ENCODE data around the gene XG. TPM values are rescaled to one million over a fixed set of nuclear protein-coding genes. Genes with fewer than 3 reads are reported as not detected.
"Not testable (repeated sequence)": the region's sequence is repeated elsewhere in the genome, so short reads cannot be mapped to it uniquely, and the experiment has no call there.

The XG gene
- total RNA-seq, result 0.35 TPM
- long read RNA-seq, partial matches to known transcripts, result 0 of 2 reads
- long read RNA-seq, other reads (novel, unspliced or antisense), result 1 of 2 reads

GRCh38 chrX:2751874-2752300, at the start of gene XG:
Gene XG, plus strand, starts transcription at chrX:2752040. Its CDS starts 235 bp downstream, at chrX:2752275.
- intact Hi-C loops (cut with DNase I); ATAC-seq (ENCODE audit: poor library complexity); DNase-seq: not testable (repeated sequence)

GRCh38 chrX:2703991-2704369, 47.9 kb upstream of the XG start:
- ATAC-seq (ENCODE audit: poor library complexity), result peak; percentile 76
- DNase-seq, result peak; percentile 62
- intact Hi-C loops (cut with DNase I), result no loop called here

GRCh38 chrX:2705046-2705832, 46.6 kb upstream of the XG start:
- DNase-seq (peak; percentile 60), ATAC-seq (ENCODE audit: poor library complexity) (peak; percentile 78)
- intact Hi-C loops (cut with DNase I), result no loop called here

GRCh38 chrX:2707334-2707760, 44.5 kb upstream of the XG start:
- ATAC-seq (ENCODE audit: poor library complexity) (peak; percentile 19), DNase-seq (peak; percentile 72)
- intact Hi-C loops (cut with DNase I), result no loop called here

GRCh38 chrX:2708021-2708420, 43.8 kb upstream of the XG start:
- intact Hi-C loops (cut with DNase I), result no loop called here
- peak; percentile 3 for DNase-seq
- no peak for ATAC-seq (ENCODE audit: poor library complexity)

GRCh38 chrX:2708592-2709188, 43.1 kb upstream of the XG start:
- DNase-seq (peak; percentile 47), ATAC-seq (ENCODE audit: poor library complexity) (no peak)
- intact Hi-C loops (cut with DNase I), result no loop called here

- intact Hi-C loops (cut with DNase I), result no loop called here
Observed at GRCh38 chrX:2709556-2709955, 42.3 kb upstream of the XG start.

GRCh38 chrX:2710041-2710840, 41.6 kb upstream of the XG start:
- DNase-seq (peak; percentile 59), ATAC-seq (ENCODE audit: poor library complexity) (peak; percentile 41)
- intact Hi-C loops (cut with DNase I), result no loop called here

More at GRCh38 chrX:2709556-2709955, 42.3 kb upstream of the XG start:
- ATAC-seq (ENCODE audit: poor library complexity) (no peak), DNase-seq (peak; percentile 20)

GRCh38 chrX:2711441-2711840, 40.4 kb upstream of the XG start:
- intact Hi-C loops (cut with DNase I), result no loop called here
- no peak for ATAC-seq (ENCODE audit: poor library complexity)
- DNase-seq, result no peak

GRCh38 chrX:2712428-2712827, 39.4 kb upstream of the XG start:
- peak; percentile 10 for DNase-seq
- ATAC-seq (ENCODE audit: poor library complexity), result no peak
- intact Hi-C loops (cut with DNase I), result no loop called here

- peak; percentile 27 for DNase-seq
- ATAC-seq (ENCODE audit: poor library complexity), result no peak
- intact Hi-C loops (cut with DNase I), result no loop called here
Observed at GRCh38 chrX:2712890-2713840, 38.7 kb upstream of the XG start.

- ATAC-seq (ENCODE audit: poor library complexity) (no peak), DNase-seq (peak; percentile 9)
- intact Hi-C loops (cut with DNase I), result no loop called here
Observed at GRCh38 chrX:2714551-2714950, 37.3 kb upstream of the XG start.

- ATAC-seq (ENCODE audit: poor library complexity) (no peak), DNase-seq (peak; percentile 21)
- intact Hi-C loops (cut with DNase I), result no loop called here
Observed at GRCh38 chrX:2715066-2715600, 36.7 kb upstream of the XG start.

- intact Hi-C loops (cut with DNase I), result no loop called here
- no peak for ATAC-seq (ENCODE audit: poor library complexity)
- no peak for DNase-seq
Observed at GRCh38 chrX:2717312-2717711, 34.5 kb upstream of the XG start.

GRCh38 chrX:2718821-2719220, 33.0 kb upstream of the XG start:
- intact Hi-C loops (cut with DNase I), result no loop called here
- no peak for DNase-seq
- no peak for ATAC-seq (ENCODE audit: poor library complexity)

GRCh38 chrX:2719774-2720447, 31.9 kb upstream of the XG start:
- intact Hi-C loops (cut with DNase I), result no loop called here

GRCh38 chrX:2723286-2723879, 28.5 kb upstream of the XG start:
- intact Hi-C loops (cut with DNase I), result no loop called here
- DNase-seq, result peak; percentile 61

More at GRCh38 chrX:2719774-2720447, 31.9 kb upstream of the XG start:
- DNase-seq (no peak), ATAC-seq (ENCODE audit: poor library complexity) (no peak)

More at GRCh38 chrX:2723286-2723879, 28.5 kb upstream of the XG start:
- peak; percentile 92 for ATAC-seq (ENCODE audit: poor library complexity)
